VCaP (cell line): ENCODE data around the gene PEG3.

Source experiments
- H3K27ac ChIP-seq: fragments of 450-650 bp; 2 replicates; pipeline ENCODE4 v1.5.1; 2017
- TF ChIP-seq, protein P1 (sequence below): fragments of 450-650 bp; conservative IDR thresholded peaks from 2 replicates; pipeline ENCODE4 v1.5.1; 2017; ENCODE audit warnings: mild to moderate bottlenecking, moderate library complexity

The PEG3 gene

DNA sequence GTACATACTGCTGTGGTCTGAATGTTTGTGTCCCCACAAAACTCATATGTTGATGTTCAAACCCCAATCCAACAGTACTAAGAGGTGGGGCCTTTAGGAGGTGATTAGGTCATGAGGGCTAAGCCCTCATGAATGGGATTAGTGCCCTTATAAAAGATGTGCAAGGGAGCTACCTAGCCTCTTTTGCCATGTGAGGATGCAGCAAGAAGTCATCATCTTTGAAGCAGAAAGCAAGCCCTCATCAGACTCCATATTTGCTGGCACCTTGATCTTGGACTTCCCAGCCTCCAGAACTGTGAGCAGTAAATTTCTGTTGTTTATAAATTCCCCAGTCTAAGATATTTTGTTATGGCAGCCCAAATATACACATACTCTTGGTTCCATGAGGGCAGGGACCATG lies 33.9 kb downstream of the PEG3 start:
- TF ChIP-seq, protein P1, sequence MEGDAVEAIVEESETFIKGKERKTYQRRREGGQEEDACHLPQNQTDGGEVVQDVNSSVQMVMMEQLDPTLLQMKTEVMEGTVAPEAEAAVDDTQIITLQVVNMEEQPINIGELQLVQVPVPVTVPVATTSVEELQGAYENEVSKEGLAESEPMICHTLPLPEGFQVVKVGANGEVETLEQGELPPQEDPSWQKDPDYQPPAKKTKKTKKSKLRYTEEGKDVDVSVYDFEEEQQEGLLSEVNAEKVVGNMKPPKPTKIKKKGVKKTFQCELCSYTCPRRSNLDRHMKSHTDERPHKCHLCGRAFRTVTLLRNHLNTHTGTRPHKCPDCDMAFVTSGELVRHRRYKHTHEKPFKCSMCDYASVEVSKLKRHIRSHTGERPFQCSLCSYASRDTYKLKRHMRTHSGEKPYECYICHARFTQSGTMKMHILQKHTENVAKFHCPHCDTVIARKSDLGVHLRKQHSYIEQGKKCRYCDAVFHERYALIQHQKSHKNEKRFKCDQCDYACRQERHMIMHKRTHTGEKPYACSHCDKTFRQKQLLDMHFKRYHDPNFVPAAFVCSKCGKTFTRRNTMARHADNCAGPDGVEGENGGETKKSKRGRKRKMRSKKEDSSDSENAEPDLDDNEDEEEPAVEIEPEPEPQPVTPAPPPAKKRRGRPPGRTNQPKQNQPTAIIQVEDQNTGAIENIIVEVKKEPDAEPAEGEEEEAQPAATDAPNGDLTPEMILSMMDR, result no peak

More for the DNA sequence above, 33.9 kb downstream of the PEG3 start:
- H3K27ac ChIP-seq, result no peak overlapping the region
